Progenitor cell of endocrine pancreas (in vitro differentiated cells): ENCODE results near the gene HSPBP1. TPM values are rescaled to one million over a fixed set of nuclear protein-coding genes. Genes with fewer than 3 reads are reported as not detected.

Source experiments
- DNase-seq: peaks from one replicate; pipeline ENCODE4 v3.0.0; 2021; ENCODE audit warnings: low spot score; ENCODE audit not compliant: unreplicated experiment
- H3K27ac Mint-ChIP-seq: 2 replicates; pipeline ENCODE4 v1.8.0; 2021; ENCODE audit warnings: mild to moderate bottlenecking, moderate library complexity, mixed read lengths
- H3K27me3 Mint-ChIP-seq: 2 replicates; pipeline ENCODE4 v1.8.0; 2021; ENCODE audit warnings: mixed read lengths
- H3K36me3 Mint-ChIP-seq: 2 replicates; pipeline ENCODE4 v1.8.0; 2022; ENCODE audit warnings: mixed read lengths; ENCODE audit not compliant: insufficient read depth
- H3K4me1 Mint-ChIP-seq: 2 replicates; pipeline ENCODE4 v1.8.0; 2021; ENCODE audit warnings: low read depth, mixed read lengths
- H3K4me3 Mint-ChIP-seq: 2 replicates; pipeline ENCODE4 v1.8.0; 2021; ENCODE audit warnings: low read depth, mild to moderate bottlenecking, moderate library complexity, mixed read lengths
- H3K9me3 Mint-ChIP-seq: 2 replicates; pipeline ENCODE4 v1.8.0; 2021; ENCODE audit warnings: low read depth, mixed read lengths
- CTCF ChIP-seq: fragments of 200-600 bp; sonication (generic); IDR thresholded peaks from one replicate; pipeline ENCODE4 v1.5.0; 2021; ENCODE audit warnings: antibody characterized with exemption, mild to moderate bottlenecking; ENCODE audit not compliant: unreplicated experiment
- total RNA-seq: library from RNA; stranded (reverse); gene quantifications from 2 replicates; pipeline ENCODE4 v1.2.1, GENCODE V29; 2021

Gene HSPBP1
- total RNA-seq, 1 donor from 2014 or later: 46.1 TPM

- no peak overlapping the region for H3K4me3 Mint-ChIP-seq
- no peak for TF ChIP-seq CTCF
- no peaks in the 10 kb centered on the region for H3K27me3 Mint-ChIP-seq
- H3K9me3 Mint-ChIP-seq: peaks cover 4% of the 10 kb centered on the region
- H3K27ac Mint-ChIP-seq: no peak overlapping the region
- peaks cover 12% of the 10 kb centered on the region for H3K36me3 Mint-ChIP-seq
- H3K4me1 Mint-ChIP-seq: peaks cover 12% of the 10 kb centered on the region
- no peak for DNase-seq
Measured at GRCh38 chr19:55224038-55224665, 55.8 kb downstream of the HSPBP1 start.

- Mint-ChIP-seq H3K4me1 (peaks cover 6% of the 10 kb centered on the region), H3K36me3 (peaks cover 12% of the 10 kb centered on the region), H3K27me3 (no peaks in the 10 kb centered on the region), H3K9me3 (peaks cover 4% of the 10 kb centered on the region), H3K27ac (no peak overlapping the region), H3K4me3 (no peak overlapping the region)
- TF ChIP-seq CTCF: no peak
- no peak for DNase-seq
Measured at GRCh38 chr19:55223291-55224037, 56.4 kb downstream of the HSPBP1 start.

- Mint-ChIP-seq H3K9me3 (peaks cover 10% of the 10 kb centered on the region), H3K4me1 (peaks cover 7% of the 10 kb centered on the region), H3K27ac (no peak overlapping the region), H3K4me3 (no peak overlapping the region), H3K36me3 (peaks cover 9% of the 10 kb centered on the region), H3K27me3 (peaks cover 15% of the 10 kb centered on the region)
- no peak for TF ChIP-seq CTCF
- no peak for DNase-seq
Measured at GRCh38 chr19:55220525-55220924, 59.4 kb downstream of the HSPBP1 start.

- Mint-ChIP-seq H3K4me3 (peak overlapping the region; percentile 75), H3K27ac (peak overlapping the region; percentile 94), H3K27me3 (peaks cover 17% of the 10 kb centered on the region), H3K4me1 (peaks cover 7% of the 10 kb centered on the region), H3K36me3 (peaks cover 7% of the 10 kb centered on the region), H3K9me3 (peaks cover 16% of the 10 kb centered on the region)
- TF ChIP-seq CTCF: no peak
- DNase-seq: peak; percentile 84
Measured at GRCh38 chr19:55216461-55217198, 63.3 kb downstream of the HSPBP1 start.

GRCh38 chr19:55213547-55213946 is 66.4 kb downstream of the HSPBP1 start:
- peaks cover 12% of the 10 kb centered on the region for H3K9me3 Mint-ChIP-seq
- no peaks in the 10 kb centered on the region for H3K36me3 Mint-ChIP-seq
- peaks cover 10% of the 10 kb centered on the region for H3K4me1 Mint-ChIP-seq
- no peak for TF ChIP-seq CTCF
- no peak for DNase-seq
- peaks cover 23% of the 10 kb centered on the region for H3K27me3 Mint-ChIP-seq
- H3K4me3 Mint-ChIP-seq: no peak overlapping the region
- H3K27ac Mint-ChIP-seq: no peak overlapping the region
